Measurements from ENCODE around the gene AGMO.

The AGMO gene

DNA sequence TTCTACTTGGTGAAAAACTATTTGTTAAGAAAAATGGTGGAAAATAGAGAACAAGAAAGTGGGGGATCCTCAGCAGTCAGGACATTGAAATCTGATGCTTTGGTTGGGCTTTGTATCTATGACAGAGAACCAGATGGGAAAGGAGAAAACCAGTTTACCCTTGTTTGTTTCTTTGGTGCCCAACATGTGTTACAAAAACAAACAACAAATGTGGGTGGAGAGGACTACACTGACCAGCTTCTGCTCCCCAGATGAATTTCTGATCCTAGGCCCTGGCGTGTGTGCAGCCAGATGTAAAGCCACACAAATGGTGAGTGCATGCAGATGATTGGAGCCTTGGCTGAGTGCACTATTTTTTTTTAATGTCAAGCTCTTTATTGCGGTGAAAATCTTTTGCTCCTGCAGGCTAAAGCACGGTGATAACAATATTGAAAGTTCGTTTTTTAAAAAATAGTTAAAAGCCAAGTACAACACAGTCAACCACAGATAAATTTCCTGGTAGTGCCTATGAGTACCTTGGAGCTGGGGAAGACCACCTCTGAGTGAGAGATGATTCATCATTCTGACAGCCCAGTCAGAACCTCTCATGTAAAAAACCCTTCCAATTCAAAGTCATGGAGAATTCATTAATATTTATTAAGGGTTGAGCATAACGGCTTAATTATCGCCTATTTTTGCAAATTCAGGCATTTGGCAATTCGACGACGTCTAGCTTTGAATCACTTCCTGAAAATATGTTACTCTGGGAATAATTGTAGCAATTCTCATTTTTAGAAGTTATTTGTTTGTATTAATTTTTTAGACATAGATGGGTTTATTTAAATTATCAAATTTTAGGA lies 163.7 kb downstream of the AGMO start:
- no peak for DNase-seq (ENCODE audit: low read depth in 2 of 2)

DNA sequence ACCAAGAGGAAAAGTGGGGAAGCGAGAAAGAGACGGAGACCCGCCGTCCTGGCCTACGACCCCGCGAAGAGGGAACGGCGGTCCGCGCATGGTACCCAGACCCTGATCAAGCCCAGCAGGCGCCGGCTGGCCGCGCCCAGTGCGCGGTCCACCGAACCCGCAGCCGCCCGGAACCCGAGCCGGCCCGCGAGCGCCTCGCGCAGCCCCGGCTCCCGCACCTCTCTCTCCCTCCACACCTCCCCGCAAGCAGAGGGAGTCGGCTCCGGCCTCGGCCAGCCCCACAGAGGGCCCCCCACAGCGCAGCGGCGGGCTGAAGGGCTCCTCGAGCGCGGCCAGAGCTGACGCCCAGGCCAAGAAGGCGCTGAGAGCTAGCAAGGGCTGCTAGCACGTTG lies 164.7 kb downstream of the AGMO start:
- DNase-seq (ENCODE audit: low read depth in 2 of 2): no peak

DNA sequence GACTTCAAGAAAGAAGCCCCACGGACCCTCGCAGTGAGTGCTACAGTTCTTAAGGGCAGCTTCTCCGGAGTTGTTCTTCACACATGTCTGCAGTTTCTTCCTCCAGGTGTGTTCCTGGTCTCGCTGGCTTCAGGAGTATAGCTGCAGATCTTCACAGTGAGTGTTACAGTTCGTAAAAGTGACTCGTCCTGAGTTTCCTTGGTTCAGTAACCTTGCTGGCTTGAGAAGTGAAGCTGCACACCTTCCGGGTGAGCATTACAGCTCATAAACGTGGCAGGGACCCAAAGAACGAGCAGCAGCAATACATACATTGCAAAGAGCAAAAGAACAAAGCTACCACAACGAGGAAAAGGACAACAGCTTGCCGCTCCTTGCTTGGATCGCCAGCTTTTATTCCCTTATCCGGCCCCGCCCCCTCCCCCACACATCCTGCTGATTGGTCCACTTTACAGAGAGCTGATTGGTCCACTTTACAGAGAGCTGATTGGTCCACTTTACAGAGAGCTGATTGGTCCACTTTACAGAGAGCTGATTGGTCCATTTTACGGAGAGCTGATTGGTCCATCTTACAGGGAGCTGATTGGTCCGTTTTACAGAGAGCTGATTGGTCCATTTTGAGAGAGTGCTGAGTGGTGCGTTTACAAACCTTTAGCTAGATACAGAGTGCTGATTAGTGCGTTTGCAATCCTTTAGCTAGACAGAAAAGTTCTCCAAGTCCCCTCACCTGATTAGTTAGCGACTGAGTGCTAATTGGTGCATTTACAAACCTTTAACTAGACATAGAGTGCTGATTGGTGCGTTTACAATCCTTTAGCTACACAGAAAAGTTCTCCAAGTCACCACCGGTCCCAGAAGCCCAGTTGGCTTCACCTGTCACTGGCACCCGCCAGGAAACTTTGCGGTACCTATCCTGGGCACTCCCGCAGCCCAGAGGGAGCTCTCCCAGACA lies 165.3 kb downstream of the AGMO start:
- DNase-seq (ENCODE audit: low read depth in 2 of 2): no peak

DNA sequence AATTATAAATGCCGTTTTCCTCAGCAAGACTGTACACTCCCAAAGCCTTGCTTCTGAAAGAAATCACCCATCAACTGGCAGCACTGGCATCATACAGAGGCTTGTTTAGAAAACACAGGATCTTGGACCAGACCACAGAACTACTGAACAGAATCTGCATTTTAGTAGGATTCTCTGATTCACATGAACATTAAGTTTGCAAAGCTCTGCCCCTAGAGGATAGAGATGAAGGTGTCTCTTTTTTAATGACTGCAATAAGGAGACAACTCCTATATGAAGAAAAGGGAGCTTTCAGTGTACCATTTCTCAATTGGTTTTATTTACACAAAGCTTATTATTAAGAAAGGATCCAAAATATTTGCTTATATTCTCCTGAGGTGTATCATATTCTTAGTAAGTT lies 172.7 kb downstream of the AGMO start:
- no peak for DNase-seq (ENCODE audit: low read depth in 2 of 2)

DNA sequence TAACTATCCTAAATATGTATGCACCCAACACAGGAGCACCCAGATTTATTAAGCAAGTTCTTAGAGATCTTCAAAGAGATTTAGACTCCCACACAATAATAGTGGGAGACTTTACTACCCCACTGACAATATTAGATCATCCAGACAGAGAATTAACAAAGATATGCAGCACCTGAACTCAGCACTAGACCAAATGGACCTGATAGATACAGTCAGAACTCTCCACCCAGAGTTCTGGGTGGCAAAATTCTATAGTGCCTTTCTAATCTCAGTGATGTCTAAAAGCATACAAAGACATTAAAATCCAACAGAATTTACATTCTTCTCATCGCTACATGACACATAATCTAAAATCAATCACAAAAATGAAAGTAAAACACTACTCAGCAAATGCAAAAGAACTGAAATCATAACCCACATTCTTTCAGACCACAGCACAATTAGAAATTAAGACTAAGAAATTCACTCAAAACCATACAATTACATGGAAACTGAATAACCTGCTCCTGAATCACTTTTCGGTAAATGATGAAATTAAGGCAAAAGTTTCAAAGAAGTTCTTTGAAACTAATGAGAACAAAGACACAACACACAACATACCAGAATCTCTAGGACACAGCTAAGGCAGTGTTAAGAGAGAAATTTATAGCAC lies 183.2 kb downstream of the AGMO start:
- DNase-seq (ENCODE audit: low read depth in 2 of 2): no peak

DNA sequence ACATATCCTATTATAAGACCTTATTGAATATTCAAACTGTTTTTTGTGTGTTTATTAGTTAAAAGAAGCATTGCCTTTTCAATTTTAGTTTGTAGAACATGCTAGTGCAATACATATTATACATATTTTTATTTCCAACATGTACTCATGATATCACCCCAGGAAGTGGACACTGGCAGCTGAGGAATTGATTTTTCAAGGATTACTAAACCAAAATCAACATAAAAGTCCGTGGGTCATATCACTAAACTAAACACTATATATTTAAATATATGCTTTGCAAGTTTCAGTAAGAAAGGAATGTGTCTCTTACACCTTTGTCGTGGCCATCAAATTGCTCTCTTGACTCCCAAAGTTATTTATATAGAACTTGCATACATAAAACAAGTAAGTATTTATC lies 185.2 kb downstream of the AGMO start:
- DNase-seq (ENCODE audit: low read depth in 2 of 2): no peak

DNA sequence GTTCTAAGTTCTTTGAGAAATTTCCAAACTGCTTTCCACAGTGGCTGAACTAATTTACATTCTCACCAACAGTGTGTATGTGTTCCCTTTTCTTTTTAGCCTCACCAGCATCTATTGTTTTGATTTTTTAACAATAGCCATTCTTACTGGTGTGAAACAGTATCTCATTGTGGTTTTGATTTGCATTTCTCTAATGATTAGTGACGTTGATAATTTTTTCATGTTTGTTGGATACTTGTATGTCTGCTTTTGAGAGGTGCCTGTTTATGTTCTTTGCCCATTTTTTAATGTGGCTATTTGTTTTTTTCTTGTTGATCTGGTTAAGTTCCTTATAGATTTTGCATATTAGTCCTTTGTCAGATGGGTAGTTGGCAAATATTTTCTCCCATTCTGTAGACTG lies 191.4 kb downstream of the AGMO start:
- DNase-seq (ENCODE audit: low read depth in 2 of 2): no peak

DNA sequence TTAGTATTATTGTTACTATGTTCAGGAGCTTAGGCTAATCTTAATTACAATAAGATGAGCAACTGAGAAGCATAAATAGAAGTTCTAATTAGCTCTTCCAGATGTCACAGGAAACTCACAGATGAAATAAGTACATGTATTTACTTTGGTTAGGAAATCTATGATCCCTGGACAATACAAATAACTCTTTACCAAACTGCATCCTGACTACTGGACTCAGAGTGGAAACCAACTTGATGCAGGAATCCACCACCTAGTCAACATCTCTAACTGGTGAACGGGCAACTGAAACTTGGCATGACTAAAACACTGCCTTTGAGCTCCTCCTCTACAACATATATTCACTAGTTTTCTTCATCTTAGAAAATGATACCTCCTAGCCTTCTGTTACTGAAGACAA lies 193.2 kb downstream of the AGMO start:
- no peak for DNase-seq (ENCODE audit: low read depth in 2 of 2)

DNA sequence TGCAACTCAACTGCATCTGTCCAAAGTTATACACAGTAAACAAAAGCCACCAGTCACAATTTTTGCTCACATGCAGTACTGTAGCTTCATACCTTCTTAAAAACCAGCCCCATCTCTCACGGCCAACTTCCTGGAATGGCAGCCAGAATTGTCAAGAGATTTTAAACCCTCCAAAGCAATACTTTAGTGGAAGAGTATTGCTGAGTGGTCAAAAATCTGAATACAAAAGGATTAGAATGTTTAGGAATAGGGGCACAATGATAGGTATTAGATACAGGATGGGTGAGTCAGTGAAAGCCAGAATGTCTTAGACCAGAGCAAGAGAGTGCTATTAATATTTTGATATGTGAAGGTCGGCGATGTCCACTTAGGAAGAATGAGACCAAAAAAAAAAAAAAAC lies 193.9 kb downstream of the AGMO start:
- no peak for DNase-seq (ENCODE audit: low read depth in 2 of 2)

DNA sequence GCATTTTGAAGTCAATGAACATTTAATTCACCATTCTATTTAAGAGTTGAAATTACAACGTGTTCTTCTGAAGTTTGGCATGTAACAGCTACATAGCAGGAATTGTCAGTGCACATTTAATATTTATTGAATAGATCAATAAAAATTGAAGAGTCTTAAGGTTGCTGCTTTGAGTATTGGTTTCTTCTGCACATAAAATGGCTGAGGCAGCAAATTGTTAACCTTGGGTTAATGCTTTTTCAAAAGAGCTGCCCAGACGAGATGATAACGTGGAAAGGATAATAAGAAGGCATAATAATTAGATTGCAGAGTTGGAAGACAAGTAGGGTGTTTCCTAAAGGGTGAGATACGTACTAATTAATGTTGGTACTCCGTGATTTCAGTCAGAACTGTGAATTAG lies 203.7 kb downstream of the AGMO start:
- DNase-seq (ENCODE audit: low read depth in 2 of 2): no peak

DNA sequence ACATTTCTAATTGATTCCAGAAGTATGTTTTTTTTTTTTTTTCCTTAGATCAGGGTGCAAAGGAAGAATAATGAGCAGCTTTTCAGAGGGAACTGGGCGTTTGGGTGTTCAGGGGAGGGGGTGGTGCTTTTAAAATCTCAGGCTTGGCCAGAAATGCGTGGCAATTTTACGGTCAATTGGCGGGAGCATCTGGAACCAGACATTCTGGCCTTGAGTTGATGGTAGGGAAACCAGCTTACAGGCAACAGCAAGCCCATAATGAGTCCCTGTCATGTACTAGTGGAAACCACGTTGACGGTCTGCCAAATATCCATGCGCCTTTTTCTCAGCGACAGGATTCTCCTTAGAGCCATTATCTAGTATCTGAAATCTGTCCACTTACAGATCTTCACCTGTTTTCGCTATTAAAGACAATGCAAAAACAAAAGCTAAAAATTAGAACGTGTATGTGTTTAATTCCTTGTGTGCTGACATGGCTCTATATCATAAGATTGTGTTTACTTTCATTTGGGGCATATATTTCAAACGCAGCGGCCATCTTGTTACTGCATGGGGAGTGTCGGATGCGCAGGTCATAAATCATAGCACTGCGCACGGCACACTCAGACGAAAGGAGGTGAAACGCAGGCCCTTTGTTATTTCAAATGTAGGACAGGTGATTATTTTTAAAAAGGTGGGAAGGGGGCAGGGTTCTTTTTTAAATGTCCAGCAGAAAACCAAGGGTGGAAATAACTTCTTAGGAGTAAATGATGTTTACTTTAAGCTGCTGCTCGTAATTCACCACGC lies 209.2 kb downstream of the AGMO start:
- no peak for DNase-seq (ENCODE audit: low read depth in 2 of 2)

DNA sequence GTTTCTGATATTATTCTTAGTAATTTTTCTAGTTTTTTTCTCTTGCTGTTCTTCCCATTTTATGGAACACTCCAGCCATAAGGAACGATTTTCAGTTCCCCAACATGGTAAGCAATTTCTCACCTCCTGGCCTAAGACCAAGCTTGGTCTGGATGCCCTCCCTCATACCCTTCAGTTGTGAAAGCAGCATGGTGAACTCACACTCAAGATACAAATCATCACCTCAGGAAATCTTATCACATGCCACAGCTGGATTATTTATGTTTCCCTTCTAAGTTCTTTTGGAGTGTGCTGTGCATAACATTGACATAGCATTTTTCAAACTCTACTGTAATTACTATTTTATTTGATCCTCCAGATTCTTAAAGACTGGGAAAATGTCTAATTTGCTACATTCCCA lies 216.6 kb downstream of the AGMO start:
- no peak for DNase-seq (ENCODE audit: low read depth in 2 of 2)

DNA sequence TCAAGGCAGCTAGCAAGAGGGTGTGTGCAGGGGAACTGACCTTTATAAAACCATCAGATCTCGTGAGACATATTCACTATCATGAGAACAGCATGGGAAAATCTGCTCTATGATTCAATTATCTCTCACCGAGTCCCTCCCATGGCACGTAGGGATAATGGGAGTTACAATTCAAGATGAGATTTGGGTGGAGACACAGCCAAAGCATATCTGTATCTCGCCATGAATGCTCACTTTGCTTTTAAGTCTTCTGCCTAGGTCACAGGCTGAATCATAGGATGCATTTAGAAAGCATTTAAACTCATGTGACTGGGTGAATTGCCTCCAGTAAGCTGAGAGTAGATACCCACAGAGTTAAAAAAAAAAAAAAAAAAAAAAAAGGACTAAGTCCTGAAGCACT lies 220.0 kb downstream of the AGMO start:
- no peak for DNase-seq (ENCODE audit: low read depth in 2 of 2)

DNA sequence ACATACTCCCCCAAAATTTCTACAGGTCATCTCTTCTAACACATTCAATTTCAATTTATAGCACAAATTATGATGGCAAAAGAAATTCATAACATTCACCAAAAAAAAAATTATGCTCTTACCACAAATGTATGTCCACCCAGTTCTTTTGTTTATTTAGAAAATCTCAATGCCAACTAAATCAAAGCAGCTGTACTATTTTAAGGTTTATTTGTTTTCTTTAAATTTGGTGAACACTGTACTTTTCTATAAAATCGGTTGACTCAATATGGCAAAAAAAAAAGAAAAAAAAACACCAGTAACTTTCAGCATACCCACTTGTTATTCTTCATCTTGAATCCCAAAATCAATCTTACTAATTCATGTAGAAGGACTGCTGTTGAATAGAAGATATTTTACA lies 225.7 kb downstream of the AGMO start:
- no peak for DNase-seq (ENCODE audit: low read depth in 2 of 2)

DNA sequence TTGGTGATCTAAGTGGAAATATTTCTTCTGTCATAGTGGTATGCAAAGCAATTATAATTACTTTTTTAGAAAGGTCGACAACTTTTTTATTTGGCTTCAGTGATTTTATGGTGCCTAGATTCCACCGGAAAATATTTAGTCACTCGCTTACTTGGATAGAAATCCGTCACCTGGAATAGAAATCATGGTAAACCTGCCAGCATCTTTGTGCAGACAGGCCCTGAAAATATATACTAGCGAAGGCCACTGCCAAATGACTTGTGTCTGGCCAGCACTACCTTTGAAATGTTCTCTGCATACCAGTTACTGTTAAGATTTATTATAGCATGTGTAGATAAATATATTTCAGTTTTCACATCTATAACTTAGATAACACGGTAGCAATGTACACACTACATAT lies 226.4 kb downstream of the AGMO start:
- no peak for DNase-seq (ENCODE audit: low read depth in 2 of 2)

DNA sequence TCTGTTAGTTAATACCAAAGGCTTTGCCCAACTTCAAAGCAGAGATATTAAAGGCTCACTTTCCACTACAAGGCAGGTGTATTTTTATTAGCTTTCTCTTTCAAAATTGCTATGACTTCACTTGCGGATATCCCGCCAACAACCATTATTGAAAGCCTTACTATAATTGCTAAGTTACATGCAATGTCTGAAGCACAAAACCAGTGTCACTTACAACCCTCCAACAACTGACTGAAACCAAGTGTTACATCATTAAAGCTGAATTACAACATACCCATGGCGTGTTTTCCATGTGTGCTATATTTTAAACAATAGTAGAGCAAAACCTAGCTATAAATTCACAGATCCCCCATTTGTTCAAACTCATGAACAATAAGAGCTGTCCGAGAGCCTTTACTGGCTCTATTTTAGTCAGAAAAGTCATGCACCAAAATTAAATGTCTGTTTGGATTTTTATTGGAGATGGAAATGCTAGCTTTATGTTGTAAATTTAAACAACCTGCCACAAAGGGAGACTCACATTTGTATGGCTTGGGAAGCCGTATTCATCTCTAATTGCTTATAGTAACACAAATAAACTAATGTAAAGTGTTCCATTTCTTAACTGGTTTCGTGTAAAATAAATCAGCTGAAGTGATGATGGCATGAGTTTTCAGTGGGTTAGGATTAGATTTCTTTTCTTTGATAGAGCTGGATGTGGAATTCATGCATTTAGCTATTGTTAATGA lies 227.1 kb downstream of the AGMO start:
- DNase-seq (ENCODE audit: low read depth in 2 of 2): no peak

DNA sequence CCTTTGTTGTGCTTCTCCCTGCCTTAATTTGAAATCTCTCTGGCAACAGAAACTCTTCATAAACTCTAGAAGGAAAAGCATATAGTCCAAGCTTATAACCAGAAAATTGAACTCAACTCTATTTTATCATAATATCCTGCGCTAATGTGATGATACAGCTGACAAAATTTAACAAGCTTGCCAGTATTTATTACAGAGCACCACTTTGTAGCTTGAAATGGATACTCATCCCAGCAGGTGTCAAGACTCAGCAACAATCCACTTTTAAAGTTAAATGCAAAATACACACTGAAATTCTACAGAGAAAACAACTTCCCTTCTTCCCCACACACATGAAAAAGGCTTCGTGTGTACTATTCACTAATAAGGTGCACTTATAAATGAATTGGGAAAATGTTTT lies 228.9 kb downstream of the AGMO start:
- DNase-seq (ENCODE audit: low read depth in 2 of 2): no peak

DNA sequence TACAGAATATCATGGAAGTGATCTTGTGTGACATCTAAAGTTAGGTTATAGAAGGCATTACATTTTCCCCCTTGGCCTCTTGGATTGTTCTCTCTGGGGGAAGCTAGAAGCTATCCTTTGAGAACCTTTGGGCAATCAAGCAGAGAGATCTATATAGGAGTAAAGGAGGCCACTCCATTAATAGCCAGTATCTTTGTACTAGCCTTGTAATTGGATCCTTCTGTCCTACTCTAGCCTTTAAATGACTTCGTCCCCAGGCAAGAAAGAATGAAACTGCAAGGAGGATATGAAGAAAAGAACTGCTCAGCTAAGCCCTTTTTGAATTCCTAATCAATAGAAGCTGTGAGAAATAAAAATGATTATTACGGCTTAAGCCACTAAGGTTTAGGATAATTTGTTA lies 230.9 kb downstream of the AGMO start:
- no peak for DNase-seq (ENCODE audit: low read depth in 2 of 2)

DNA sequence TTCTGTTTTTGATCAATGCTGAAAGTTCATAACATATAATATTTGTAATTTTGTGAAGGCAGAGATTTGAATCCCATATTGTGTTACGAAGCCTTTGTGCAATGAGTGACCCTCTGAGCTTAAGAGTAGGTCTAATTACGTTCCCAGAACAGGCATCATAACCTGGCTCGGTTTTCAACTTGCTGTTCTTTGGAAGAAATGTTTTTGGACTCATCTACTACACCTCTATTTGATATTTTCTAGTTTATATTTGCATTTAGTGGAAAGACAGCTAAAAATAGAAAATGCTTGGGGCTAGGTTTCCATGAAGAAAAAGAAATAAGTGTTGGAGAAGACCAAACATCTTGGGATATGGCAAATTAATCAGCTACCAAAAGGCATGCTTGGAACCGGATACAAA lies 234.8 kb downstream of the AGMO start:
- no peak for DNase-seq (ENCODE audit: low read depth in 2 of 2)

DNA sequence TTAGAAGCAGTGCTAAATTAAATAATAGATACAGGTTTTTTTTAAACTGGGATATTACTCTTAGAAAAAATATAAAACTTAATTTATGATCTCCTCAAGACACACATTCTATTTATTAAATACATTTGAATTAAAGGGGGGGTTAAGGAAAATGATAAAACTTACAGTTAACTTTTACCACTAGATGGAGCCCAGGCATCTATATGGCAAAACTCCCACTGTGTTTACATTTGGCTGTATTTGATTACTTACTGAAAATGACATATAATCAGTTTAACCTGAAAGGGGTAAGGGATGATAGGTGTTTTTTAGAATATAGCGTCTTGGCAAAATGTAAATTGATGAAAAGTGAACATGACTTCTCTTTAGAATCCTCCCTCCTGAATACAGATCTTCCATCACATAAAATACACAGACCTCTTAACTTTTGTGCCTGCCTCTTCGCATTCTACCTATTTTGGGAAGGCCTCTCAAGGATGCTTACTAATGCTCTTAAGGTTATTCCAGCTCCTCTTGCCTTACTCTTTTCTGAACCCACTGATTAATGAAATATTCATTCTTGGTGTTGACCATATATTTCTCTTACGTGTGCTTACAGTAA lies 235.7 kb downstream of the AGMO start:
- DNase-seq (ENCODE audit: low read depth in 2 of 2): no peak

DNA sequence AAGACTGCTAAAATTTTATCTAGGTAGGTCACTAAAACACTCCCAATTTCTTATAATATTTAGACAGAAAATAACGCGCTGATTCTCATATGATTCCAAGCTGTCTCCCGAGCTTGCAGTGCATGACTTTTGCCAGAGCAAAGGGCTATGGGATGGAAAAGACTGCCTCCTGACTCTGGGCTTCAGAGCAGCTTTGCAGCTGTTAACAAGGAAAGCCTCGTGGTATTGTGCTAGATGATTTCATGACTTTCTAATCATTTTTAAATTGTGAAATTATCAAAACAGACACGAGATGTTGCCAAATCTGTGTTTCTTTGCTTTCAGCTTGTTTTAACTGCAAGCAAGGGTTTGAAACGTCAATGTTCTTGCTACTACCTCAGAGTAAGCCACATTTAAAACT lies 238.3 kb downstream of the AGMO start:
- DNase-seq (ENCODE audit: low read depth in 2 of 2): no peak

Data from activated CD8-positive, alpha-beta memory T cell treated with anti-CD3 and anti-CD28 coated beads for 4 hours (primary cell).